ENCODE measurements around the gene SLC35A3. TPM values are rescaled to one million over a fixed set of nuclear protein-coding genes. Genes with fewer than 3 reads are reported as not detected.
"Not testable (repeated sequence)": the region's sequence is repeated elsewhere in the genome, so short reads cannot be mapped to it uniquely, and the experiment has no call there.

Gene SLC35A3
- total and polyA plus RNA-seq, 9 of the 15 experiments (the other 6 are each of a cell fraction or from before 2014, with no cell fraction given): 3.5 to 21.7 (median 13.2) TPM

DNA sequence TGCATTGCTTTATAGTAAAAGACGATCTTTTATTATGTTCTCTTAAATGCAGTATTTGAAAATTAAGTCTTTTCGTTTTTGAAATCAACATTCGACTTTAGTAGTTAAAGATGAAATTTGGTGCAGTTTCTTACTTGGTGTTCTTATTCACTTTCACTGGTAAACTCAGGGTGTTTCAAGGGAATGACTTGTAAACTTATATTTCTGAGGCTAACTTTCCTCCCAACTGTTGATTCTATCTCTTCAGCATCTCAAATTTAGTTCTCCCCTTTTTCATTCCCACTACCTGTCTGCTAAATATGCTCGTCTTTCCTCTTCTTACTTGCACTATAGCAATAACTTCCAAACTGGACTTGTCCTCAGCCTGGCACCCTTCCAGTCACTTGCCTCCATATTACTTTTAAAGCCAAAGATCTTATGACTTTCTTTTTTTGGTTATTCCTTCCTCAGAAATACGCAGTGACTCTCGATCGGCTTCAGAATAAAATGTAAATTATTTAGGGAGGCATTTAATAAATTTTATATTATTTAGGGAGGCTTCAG lies 988 bp downstream of the SLC35A3 start:
- peaks cover 2 to 17% of the 10 kb centered on the region in 2 experiments; a peak in 3 of 5 replicates for H3K4me1 ChIP-seq (replicated peaks in 1 of 2; ENCODE audit: control insufficient read depth in 2 of 2, insufficient read depth in 2 of 2, low read length in 2 of 2)
- no peaks in the 10 kb centered on the region for H4K20me1 ChIP-seq (replicated peaks; ENCODE audit: control insufficient read depth, insufficient read depth, low read length)
- BruUV-seq (replicated peaks): no TSS peak
- no peak for FAIRE-seq
- H3K79me2 ChIP-seq (ENCODE audit: control insufficient read depth, insufficient read depth, low read length): peaks cover 41% of the 10 kb centered on the region
- peak in 1 of 4 experiments; percentile 24 for DNase-seq (ENCODE audit: extremely low read depth in 1 of 4, low spot score in 3 of 4)
- H2AFZ ChIP-seq (ENCODE audit: low read depth, low read length): peak overlapping the region; percentile 95
- H3K4me3 ChIP-seq: peak overlapping the region; percentile 80
- CTCF ChIA-PET (ENCODE audit: low intra/inter-chr PET ratio): no interaction called here
- H3K36me3 ChIP-seq (ENCODE audit: control insufficient read depth, insufficient read depth, low read length): peaks cover 18% of the 10 kb centered on the region; the same call in 2 of the 3 replicates
- ATAC-seq: no peak
- no peak for TF ChIP-seq ZNF121 (CRISPR knock-in tag; conservative IDR thresholded peaks at IDR 0.05)
- TF ChIP-seq, protein P1, sequence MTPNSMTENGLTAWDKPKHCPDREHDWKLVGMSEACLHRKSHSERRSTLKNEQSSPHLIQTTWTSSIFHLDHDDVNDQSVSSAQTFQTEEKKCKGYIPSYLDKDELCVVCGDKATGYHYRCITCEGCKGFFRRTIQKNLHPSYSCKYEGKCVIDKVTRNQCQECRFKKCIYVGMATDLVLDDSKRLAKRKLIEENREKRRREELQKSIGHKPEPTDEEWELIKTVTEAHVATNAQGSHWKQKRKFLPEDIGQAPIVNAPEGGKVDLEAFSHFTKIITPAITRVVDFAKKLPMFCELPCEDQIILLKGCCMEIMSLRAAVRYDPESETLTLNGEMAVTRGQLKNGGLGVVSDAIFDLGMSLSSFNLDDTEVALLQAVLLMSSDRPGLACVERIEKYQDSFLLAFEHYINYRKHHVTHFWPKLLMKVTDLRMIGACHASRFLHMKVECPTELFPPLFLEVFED (CRISPR knock-in tag; conservative IDR thresholded peaks at IDR 0.05): no peak
- TF ChIP-seq NFIC (IDR thresholded peaks at IDR 0.05): peak; percentile 58; the same call in 1 of the 2 replicates
- WGBS (ENCODE audit: insufficient coverage, low coverage, missing lambda C conversion rate): 40% methylated on average over 7 of the region's 7 CpGs
- H3K4me2 ChIP-seq (ENCODE audit: insufficient read depth, low read length): peak overlapping the region; percentile 85
- H3K9ac ChIP-seq (ENCODE audit: insufficient read depth in 1 of 2, low read depth in 2 of 2, low read length in 2 of 2): peak overlapping the region; percentile 69 to 99
- peaks cover 3% of the 10 kb centered on the region for H3K9me1 ChIP-seq (ENCODE audit: control insufficient read depth, insufficient read depth, low read length)
- H3K9me3 ChIP-seq (replicated peaks; ENCODE audit: control insufficient read depth, insufficient read depth, low read depth, low read length): no peaks in the 10 kb centered on the region
- H3K27ac ChIP-seq (ENCODE audit: extremely low read depth, low read depth, low read length): peak overlapping the region; percentile 48
- in situ Hi-C loops (cut with MboI) (no loop called here), intact Hi-C loops (cut with micrococcal nuclease) (loop anchor here (2.0 kb wide), 1 partner anchor 64 kb away; no protein-coding TSS in a partner anchor)
- H3K27me3 ChIP-seq (ENCODE audit: control insufficient read depth in 2 of 2, insufficient read depth in 2 of 2, low read length in 2 of 2): no peaks in the 10 kb centered on the region
- POLR2A ChIA-PET: interaction anchor here (0.8 to 1.9 kb wide), 10 partner anchors 10 to 69 kb away, joined by 3 to 6 read pairs (median 4); a partner anchor contains a TSS

DNA sequence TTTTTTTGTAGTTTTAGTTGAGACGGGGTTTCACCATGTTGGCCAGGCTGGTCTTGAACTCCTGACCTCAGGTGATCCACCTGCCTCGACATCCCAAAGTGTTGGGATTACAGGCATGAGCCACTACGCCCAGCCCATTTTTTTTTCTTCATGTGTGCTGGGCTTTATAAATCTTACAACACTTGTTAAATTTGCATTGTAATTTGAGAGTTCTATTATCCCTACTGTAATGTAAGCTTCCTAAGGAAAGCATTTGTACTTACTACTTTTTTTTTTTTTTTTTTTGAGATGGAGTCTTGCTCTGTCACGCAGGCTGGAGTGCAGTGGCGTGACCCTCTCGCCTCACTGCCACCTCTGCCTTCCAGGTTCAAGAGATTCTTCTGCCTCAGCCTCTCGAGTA lies 2.3 kb downstream of the SLC35A3 start:
- H2AFZ ChIP-seq (ENCODE audit: low read depth, low read length); H3K9ac ChIP-seq (ENCODE audit: insufficient read depth in 1 of 2, low read depth in 2 of 2, low read length in 2 of 2); in situ Hi-C loops (cut with MboI); BruUV-seq (replicated peaks); FAIRE-seq; DNase-seq (ENCODE audit: extremely low read depth in 1 of 4, low spot score in 3 of 4); H3K9me1 ChIP-seq (ENCODE audit: control insufficient read depth, insufficient read depth, low read length); ATAC-seq; CTCF ChIA-PET (ENCODE audit: low intra/inter-chr PET ratio); H3K27ac ChIP-seq (ENCODE audit: extremely low read depth, low read depth, low read length); H4K20me1 ChIP-seq (replicated peaks; ENCODE audit: control insufficient read depth, insufficient read depth, low read length); intact Hi-C loops (cut with micrococcal nuclease); H3K9me3 ChIP-seq (replicated peaks; ENCODE audit: control insufficient read depth, insufficient read depth, low read depth, low read length); H3K27me3 ChIP-seq (ENCODE audit: control insufficient read depth in 2 of 2, insufficient read depth in 2 of 2, low read length in 2 of 2); H3K4me3 ChIP-seq; H3K4me2 ChIP-seq (ENCODE audit: insufficient read depth, low read length): not testable (repeated sequence)
- 96% methylated on average over 7 of the region's 7 CpGs for WGBS (ENCODE audit: insufficient coverage, low coverage, missing lambda C conversion rate)
- POLR2A ChIA-PET: interaction anchor here (0.6 kb wide), 1 partner anchor 12 kb away, joined by 3 read pairs; no protein-coding TSS in a partner anchor
- Histone ChIP-seq H3K4me1 (replicated peaks in 1 of 2; ENCODE audit: control insufficient read depth in 2 of 2, insufficient read depth in 2 of 2, low read length in 2 of 2) (peaks cover 2 to 17% of the 10 kb centered on the region in 2 experiments; a peak in 3 of 5 replicates), H3K36me3 (ENCODE audit: control insufficient read depth, insufficient read depth, low read length) (peaks cover 25% of the 10 kb centered on the region), H3K79me2 (ENCODE audit: control insufficient read depth, insufficient read depth, low read length) (peaks cover 41% of the 10 kb centered on the region)
